Subcutaneous adipose tissue (tissue), 4 donors: Measurements from ENCODE around the gene SPEG. TPM values are rescaled to one million over a fixed set of nuclear protein-coding genes. Genes with fewer than 3 reads are reported as not detected.

ENCODE experiments used
- CTCF ChIP-seq: fragments of 450-650 bp; IDR thresholded peaks from one replicate; pipeline ENCODE4 v1.5.1; 2016; ENCODE audit warnings: low read depth, mild to moderate bottlenecking, control low read depth, antibody characterized with exemption, moderate library complexity
- total RNA-seq, 4 donors: library from RNA; depleted of rRNA; stranded (reverse); fragments of >200 nt; gene quantifications; one replicate each; pipeline ENCODE4 v1.1.0, GENCODE V29; 2016

Gene SPEG
- total RNA-seq, 4 donors from 2014 or later: 0.49 to 5.9 (median 2.9) TPM

DNA sequence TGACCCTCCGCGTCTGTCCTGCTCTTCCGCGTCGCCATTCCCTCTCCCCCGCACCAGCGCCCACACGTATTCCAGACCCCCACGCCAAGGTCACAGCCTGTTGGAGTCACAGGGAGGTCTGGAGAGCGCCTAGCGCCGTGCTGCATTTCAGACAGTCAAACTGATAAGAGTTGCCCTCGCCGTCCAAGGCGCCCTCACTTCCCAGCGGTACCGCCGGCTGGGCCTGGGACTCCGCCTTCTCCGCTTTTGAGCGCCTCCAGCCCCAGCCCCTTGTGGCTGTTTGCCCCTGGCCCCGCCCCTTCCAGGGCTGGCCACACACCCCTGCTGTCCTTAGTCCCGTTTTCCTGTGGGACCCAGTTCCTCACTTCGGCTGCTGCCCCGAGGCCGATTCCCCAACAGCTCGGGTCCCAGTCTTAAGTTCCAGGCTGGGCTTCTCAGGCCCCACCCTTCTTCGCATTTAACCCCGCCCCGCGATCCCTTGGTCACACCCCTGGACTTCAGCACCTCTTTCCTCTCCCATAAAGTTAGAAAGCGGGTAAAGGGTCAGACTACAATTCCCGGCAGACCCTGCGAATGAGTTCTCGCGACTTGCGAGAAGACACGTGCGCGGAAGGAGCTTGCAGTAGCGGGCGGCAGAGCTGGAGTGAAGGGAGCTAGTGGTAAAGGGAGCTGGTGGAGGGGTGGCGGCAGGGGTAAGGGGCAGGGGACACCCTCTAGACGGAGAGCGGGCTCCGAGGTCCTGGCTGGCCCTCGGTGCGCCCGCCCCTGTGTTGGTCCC lies 63.8 kb downstream of the SPEG start, which contains the start of gene GMPPA:
Gene GMPPA, plus strand, starts transcription at position 612 of the 778 bp plus-strand sequence. CDS start 1,085 bp downstream, outside the sequence.
- TF ChIP-seq CTCF: no peak

DNA sequence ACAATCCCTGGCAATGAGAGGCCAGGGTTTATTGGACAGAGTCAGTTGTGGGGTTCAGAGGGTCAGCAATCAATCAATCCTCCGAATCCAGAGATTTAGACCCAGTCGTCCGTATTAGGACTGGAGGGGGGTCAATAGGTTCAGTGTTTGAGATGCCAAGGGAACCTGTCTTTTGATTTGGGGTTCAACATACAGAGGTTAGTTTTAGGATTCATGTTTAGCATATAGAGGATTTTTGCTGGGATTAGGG lies 64.3 kb downstream of the SPEG start:
- TF ChIP-seq CTCF: no peak

- no peak for TF ChIP-seq CTCF
Measured at GRCh38 chr2:219499555-219499954, 64.9 kb downstream of the SPEG start.

- no peak for TF ChIP-seq CTCF
Measured at GRCh38 chr2:219500135-219500534, 65.5 kb downstream of the SPEG start.

GRCh38 chr2:219501849-219502248 lies 67.2 kb downstream of the SPEG start:
- no peak for TF ChIP-seq CTCF

DNA sequence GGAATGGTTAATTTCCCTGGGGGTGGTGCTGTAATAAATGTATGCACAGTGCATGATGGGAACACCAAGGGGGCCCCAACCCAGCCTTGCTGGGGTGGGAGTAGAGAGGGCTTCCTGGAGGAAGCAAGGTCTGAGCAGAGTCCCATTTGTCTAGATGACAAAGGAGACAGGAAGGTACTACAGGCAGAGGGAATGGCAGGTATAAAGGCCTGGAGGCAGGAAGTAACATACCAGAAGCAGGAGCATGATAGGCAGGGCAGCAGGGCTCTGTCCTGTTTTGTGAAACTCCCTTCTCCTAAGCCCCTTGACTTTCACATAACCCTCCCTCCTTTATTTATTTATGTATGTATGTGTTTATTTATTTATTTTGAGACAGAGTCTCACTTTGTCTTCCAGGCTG lies 68.0 kb downstream of the SPEG start:
- TF ChIP-seq CTCF: no peak

DNA sequence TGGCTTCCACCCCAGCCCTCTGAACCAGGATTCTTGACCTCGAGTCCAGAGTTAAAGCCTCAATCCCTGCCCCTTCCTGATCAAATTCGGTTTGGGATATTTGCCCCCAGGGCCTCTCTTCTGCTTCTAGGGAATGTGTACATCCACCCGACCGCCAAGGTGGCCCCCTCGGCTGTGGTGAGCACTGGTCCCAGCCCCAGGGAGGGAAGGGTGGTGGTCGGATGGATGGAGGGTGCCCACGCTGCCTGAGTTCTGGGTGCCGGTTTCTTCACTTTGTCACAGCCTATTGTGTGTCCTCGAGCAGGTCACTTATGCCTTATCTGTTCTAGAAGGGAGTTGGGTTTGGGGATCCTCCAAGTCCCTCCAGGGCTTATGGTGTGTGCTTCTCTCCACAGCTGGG lies 70.9 kb downstream of the SPEG start:
- TF ChIP-seq CTCF: no peak
